Measurements from ENCODE around the gene CFAP99.

CFAP99 gene

DNA sequence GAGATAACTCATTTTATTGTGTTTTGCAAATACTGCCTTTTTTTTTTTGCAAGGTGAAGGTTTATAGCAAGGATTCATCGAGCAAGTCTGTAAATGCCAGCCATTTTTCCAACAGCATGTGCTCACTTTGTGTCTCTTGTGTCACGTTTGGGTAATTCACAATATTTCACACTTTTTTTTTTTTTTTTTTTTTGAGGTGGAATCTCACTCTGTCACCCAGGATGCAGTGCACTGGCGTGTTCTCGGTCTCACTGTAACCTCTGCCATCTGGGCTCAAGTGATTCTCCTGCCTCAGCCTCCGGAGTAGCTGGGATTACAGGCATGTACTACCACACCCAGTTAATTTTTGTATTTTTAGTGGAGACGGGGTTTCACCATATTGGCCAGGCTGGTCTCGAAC lies 52.0 kb downstream of the CFAP99 start:
- no peak for DNase-seq (ENCODE audit: low spot score)

GRCh38 chr4:2472187-2472586 lies 53.4 kb downstream of the CFAP99 start:
- DNase-seq (ENCODE audit: low spot score), result no peak

DNA sequence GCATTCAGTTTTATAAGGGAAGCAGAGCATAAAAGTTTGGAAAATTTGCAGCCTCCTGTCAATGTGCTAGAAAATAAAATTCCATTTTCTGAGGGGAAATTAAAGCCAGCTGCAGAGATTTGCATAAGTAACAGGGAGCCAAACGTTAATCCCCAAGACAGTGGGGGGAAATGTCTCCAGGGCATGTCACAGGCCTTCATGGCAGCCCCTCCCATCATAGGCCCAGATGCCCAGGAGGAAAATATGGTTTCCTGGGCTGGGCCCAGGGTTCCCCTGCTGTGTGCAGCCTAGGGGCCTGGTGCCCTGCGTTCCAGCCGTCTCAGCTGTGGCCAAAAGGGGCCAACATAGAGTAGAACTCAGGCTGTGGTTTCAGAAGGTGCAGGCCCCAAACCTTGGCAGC lies 59.5 kb downstream of the CFAP99 start:
- no peak for DNase-seq (ENCODE audit: low spot score)

- no peak for DNase-seq (ENCODE audit: low spot score)
Observed at GRCh38 chr4:2480649-2481048, 61.9 kb downstream of the CFAP99 start.

DNA sequence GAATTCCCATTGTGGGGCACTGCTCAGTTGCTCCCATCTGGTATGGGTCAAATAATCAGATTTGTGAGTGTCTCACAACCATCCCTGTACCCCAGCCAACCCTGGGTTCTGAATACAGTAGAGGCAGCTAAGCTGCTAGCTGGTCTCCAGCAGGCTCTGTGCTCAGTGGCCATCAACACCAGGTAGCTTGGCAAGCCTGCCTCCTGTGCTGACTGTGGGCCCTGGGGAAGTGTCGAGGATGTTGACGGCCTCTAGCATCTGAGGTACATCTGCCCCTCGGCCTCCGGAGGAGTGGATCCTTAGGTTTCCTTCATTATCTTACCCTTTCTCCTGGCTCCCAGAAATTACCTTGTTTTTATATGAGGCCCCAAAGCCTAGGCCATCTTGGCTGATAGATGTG lies 63.4 kb downstream of the CFAP99 start:
- no peak for DNase-seq (ENCODE audit: low spot score)

DNA sequence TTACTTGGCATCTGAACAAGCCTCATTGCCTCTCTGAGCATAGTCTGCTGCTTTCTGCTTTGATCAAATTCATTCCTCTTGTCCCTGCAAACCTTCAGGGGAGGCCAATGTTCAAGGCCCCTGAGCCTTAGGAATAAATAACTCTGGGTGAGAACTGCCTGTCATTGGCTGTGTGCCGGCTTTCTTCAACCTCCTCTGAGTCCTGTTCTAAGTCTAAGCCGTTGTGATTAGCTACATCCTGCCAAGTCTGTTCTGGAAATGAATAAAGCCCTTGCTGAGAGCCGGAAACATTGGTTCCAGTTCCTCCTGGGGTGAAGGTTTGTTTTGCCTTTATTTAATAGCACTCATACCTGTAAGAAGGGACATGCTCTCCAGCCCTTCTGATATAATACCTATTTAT lies 63.9 kb downstream of the CFAP99 start:
- DNase-seq (ENCODE audit: low spot score), result no peak

DNA sequence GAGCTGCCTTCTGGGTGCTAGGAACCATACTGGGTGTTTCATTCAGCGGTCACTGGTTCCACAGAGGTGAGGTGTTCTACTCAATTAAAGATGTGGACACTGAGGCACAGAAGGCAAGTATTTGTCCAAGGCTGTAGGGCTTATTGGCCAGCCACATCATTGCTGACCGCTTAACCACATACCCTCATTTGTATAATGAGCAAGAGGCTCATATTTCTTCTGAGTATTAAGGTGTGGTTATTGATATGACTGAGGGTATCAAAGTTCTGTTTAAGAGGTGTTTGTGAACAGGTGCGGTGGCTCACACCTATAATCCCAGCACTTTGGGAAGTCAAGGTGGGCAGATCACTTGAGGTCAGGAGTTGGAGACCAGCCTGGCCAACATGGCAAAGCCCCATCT lies 64.5 kb downstream of the CFAP99 start:
- DNase-seq (ENCODE audit: low spot score), result no peak

DNA sequence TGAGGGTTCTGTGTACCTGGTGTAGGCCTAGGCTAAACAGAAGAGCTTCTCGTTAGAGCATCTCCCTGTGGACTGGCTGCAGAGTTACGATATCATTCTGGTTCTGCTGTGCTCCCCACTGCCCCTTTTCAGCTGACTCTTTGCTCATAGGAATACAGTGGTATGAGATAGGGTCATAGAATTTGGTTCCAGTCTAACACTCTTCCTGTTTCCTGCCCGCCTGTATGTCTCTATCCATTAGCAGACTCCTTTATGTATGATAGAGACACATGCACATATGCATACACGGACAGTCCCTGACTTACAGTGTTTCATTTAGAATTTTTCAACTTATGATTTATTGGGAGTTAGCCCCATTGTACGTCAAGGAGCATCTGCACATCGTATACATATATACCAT lies 65.4 kb downstream of the CFAP99 start:
- DNase-seq (ENCODE audit: low spot score), result no peak

DNA sequence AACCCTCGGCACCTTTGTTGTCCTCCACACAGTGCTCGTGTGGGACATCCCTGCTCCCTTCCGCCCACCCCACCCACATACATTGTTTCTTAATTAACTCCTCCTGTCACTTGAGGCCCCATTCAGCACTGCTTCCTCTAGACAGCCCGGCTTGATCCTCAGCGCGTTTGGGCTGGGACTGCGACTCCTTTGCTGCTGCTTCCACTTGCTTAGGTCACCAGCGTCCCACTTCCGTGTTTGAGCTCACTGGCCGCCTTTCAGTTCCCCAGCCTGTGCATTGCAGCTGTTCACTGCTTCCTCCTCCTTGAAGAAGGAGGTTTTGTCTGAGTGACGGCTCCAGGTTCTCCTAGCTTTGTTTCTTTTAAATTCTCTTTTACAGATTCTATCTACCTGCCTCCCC lies 66.2 kb downstream of the CFAP99 start:
- DNase-seq (ENCODE audit: low spot score), result no peak

DNA sequence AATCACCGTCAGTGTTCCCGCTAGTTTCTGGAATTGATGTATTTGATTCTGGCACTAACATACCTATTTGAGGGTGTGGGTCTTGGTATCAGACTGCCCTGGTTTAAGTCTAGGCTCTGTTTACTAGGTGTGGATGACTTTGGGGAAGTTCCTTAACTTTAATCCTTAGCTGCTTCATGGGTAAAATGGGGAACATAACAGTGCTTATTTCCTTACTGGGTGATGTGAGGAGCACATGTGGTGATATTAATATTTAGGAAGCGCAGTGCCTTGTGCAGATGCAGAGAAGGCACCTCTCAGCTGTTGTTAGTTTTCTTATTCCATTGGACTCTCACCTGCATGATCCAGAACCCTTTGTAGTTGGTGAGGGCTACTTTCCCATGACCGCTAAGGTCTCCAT lies 67.2 kb downstream of the CFAP99 start:
- DNase-seq (ENCODE audit: low spot score), result no peak

GRCh38 chr4:2486981-2487380 lies 68.2 kb downstream of the CFAP99 start:
- DNase-seq (ENCODE audit: low spot score), result no peak

- no peak for DNase-seq (ENCODE audit: low spot score)
Observed at GRCh38 chr4:2487632-2488031, 68.9 kb downstream of the CFAP99 start.

DNA sequence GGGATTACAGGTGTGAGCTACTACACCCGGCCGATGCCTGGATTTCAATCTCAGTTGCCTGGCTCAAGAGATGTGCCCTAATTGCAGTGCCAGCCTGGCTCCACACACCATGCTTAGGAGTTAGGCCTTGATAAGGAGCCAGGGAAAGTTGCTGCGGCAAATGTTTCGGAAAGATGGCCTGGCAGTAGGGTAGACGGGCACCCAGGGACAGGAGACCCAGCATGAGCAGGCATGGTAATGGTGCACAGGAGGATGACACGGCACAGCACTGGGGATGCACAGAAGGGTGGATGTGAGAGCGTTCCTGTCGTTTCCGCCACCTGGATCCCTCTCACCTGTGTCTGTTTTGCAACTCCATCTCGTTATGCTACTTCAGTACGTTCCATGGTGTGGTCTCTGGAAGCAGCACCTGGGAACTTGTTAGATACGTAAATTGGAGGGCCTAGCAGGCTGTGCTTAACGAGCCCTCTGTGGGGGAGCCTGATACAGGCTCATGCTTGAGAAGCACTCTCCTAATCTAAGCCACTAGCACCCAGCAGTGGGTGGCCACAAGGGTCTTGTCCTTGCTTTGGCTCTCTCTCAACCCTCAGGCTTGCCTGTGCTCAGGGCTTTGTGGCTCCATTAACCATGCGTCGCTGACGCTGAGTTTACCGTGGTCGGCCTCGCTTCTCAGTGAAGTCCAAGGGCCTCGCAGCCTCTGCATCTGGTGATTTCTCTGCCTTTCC lies 70.5 kb downstream of the CFAP99 start:
- DNase-seq (ENCODE audit: low spot score), result no peak

GRCh38 chr4:2489841-2490552 lies 71.2 kb downstream of the CFAP99 start:
- no peak for DNase-seq (ENCODE audit: low spot score)

DNA sequence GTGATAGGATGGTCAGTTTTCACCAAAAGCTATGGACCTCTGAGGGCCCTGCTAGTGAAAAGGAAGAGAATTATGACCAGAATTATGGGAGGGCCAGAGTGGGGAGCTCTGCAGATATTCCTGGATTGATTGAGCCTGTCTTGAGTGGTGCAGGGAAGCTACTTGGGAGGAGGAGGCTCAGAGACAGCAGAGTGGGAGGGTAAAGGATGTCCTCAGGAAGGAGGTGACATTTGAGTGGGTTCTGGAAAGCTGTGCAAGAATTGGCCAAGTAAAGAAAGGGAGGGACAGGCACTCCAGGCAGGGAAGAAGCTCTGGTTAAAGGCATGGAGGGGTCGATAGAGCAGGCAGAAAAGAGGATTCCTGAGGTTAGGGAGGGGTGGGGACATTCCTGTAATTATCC lies 74.2 kb downstream of the CFAP99 start:
- no peak for DNase-seq (ENCODE audit: low spot score)

DNA sequence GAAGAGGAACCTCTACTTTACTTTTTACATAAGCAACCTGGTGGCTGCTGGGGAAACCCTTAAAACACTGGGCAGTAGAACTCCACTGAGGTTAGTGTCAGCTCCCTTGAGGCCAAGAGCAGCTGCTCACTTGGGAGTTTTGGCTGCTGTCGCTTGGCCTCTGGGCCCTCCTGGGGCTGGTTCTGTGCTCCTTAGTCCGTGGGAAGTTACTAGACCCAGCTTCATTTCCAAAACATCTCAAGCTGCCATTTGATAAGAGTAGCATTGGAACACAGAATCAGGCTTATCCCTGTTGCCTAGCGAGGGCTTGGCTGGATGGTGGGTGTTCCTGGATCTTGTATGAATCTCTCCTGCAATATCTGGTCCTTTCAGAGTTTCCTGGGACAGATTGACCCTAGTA lies 76.2 kb downstream of the CFAP99 start:
- DNase-seq (ENCODE audit: low spot score), result no peak

GRCh38 chr4:2497324-2497723 lies 78.6 kb downstream of the CFAP99 start:
- no peak for DNase-seq (ENCODE audit: low spot score)

- DNase-seq (ENCODE audit: low spot score), result no peak
Observed at GRCh38 chr4:2497931-2498330, 79.2 kb downstream of the CFAP99 start.

DNA sequence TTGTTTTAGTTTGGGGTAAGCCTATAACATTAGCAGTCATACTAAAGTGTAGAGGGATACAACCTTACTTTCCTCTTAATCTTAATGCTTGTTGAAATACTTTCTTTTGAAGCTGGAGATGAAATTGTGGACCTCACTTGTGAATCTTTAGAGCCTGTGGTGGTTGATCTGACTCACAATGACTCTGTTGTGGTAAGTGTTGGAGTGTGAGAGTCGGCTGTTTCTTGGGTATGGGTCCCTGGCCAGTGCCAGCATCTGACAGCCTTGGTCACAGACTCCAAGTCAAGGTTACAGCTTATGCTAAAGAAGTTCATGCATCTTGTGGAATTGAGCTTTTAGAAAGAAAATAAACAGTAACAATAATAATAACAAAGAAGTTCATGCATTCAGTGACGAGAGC lies 81.8 kb downstream of the CFAP99 start:
- no peak for DNase-seq (ENCODE audit: low spot score)

DNA sequence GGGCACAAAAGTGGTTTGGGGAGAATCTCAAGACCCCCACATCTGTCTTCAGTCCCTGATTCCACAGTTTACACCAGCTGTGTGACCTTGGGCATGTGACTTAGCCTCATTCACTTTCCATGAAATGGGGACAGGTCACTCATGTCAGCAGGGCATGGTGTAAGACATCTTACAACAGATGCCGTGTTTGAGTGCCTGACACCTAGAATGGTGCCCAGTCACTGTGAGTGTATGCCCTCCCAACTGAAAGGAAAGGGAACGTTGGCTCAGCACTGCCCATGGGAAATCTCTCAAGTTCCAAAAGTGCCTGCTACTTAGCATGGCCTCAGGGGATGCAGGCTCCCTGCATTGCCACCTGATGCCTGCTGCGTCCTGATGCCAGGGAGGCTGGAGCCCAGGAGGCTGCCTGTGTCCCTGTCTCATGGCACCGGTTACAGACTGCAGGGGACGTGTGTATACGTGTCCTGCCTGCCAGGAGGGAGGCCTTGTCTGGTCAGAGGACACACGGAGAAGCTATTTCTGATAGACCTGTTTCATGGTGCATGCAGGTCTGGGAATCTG lies 82.4 kb downstream of the CFAP99 start:
- DNase-seq (ENCODE audit: low spot score), result no peak

DNA sequence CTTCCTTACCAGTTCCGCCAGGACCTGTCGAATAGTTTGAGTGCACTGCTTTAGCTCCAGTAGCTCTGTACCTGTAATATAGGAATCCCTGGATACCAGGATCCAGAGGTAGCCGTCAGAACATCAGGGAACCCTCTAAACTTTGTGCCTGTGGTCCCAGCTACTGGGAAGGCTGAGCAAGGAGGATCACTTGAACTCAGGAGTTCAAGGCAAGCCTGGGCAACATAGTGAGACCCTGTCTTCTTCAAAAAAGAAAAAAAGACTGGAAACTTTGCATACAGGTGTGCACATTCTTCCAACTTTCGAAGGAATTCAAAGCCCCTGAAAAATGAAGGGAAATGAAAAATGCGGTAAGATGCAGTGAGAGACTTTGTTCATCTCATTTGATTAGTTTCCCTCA lies 85.1 kb downstream of the CFAP99 start:
- no peak for DNase-seq (ENCODE audit: low spot score)

GRCh38 chr4:2507259-2507658 lies 88.5 kb downstream of the CFAP99 start:
- DNase-seq (ENCODE audit: low spot score), result no peak

DNA sequence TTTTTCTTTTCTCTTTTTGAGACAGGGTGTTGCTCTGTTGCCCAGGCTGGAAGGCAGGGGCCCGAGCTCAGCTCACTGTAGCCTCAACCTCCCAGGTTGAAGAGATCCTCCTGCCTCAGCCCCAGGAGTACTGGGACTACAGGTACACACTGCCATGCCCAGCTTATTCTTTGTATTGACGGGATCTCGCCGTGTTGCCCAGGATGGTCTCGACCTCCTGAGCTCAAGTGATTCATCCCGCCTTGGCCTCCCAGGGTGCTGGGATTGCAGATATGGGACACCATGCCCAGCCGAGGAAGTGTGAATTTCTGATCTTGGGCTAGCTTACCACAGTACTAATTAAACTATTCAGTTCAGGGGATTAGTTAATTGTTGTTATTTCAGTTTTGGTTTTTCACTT lies 89.1 kb downstream of the CFAP99 start:
- no peak for DNase-seq (ENCODE audit: low spot score)
